ENCODE data around the gene COPA.
A peak's percentile ranks its signal among the peaks of the same experiment; 100 is the strongest.

COPA gene

GRCh38 chr1:160353223-160353622 lies 10.2 kb upstream of the COPA start:
- no peak for TF ChIP-seq CTCF (IDR thresholded peaks at IDR 0.05)
- Histone ChIP-seq H3K27me3 (no peaks in the 10 kb centered on the region), H3K27ac (no peak overlapping the region), H3K9me3 (no peaks in the 10 kb centered on the region), H3K36me3 (peaks cover 98% of the 10 kb centered on the region), H3K4me3 (ENCODE audit: low read depth in 1 of 2, low read length in 1 of 2) (no peak overlapping the region), H3K4me1 (ENCODE audit: control insufficient read depth in 1 of 2, insufficient read depth in 1 of 2, low read depth in 1 of 2, low read length in 1 of 2) (no peaks in the 10 kb centered on the region)

- TF ChIP-seq CTCF (IDR thresholded peaks at IDR 0.05), result no peak
- Histone ChIP-seq H3K4me3 (ENCODE audit: low read depth in 1 of 2, low read length in 1 of 2) (no peak overlapping the region), H3K4me1 (ENCODE audit: control insufficient read depth in 1 of 2, insufficient read depth in 1 of 2, low read depth in 1 of 2, low read length in 1 of 2) (peaks cover 5 to 6% of the 10 kb centered on the region in 2 experiments), H3K27me3 (no peaks in the 10 kb centered on the region), H3K27ac (no peak overlapping the region), H3K9me3 (no peaks in the 10 kb centered on the region), H3K36me3 (peaks cover 98% of the 10 kb centered on the region)
Observed at GRCh38 chr1:160352555-160352954, 9.5 kb upstream of the COPA start.

GRCh38 chr1:160351629-160352028 lies 8.6 kb upstream of the COPA start:
- no peak for TF ChIP-seq CTCF (IDR thresholded peaks at IDR 0.05)
- Histone ChIP-seq H3K27me3 (no peaks in the 10 kb centered on the region), H3K4me3 (ENCODE audit: low read depth in 1 of 2, low read length in 1 of 2) (no peak overlapping the region), H3K36me3 (peaks cover 89% of the 10 kb centered on the region), H3K9me3 (no peaks in the 10 kb centered on the region), H3K4me1 (ENCODE audit: control insufficient read depth in 1 of 2, insufficient read depth in 1 of 2, low read depth in 1 of 2, low read length in 1 of 2) (peaks cover 14 to 15% of the 10 kb centered on the region in 2 experiments), H3K27ac (no peak overlapping the region)

- no peaks in the 10 kb centered on the region for H3K27me3 ChIP-seq
- H3K27ac ChIP-seq, result peak overlapping the region; percentile 87
- no peak for TF ChIP-seq CTCF (IDR thresholded peaks at IDR 0.05)
- H3K4me3 ChIP-seq (ENCODE audit: low read depth in 1 of 2, low read length in 1 of 2), result peak overlapping the region; percentile 12 to 25
- H3K36me3 ChIP-seq, result peaks cover 55% of the 10 kb centered on the region
- peaks cover 51 to 52% of the 10 kb centered on the region in 2 experiments for H3K4me1 ChIP-seq (ENCODE audit: control insufficient read depth in 1 of 2, insufficient read depth in 1 of 2, low read depth in 1 of 2, low read length in 1 of 2)
- H3K9me3 ChIP-seq, result no peaks in the 10 kb centered on the region
Observed at GRCh38 chr1:160346958-160347357, 3.9 kb upstream of the COPA start.

GRCh38 chr1:160346463-160346862 lies 3.4 kb upstream of the COPA start:
- no peak for TF ChIP-seq CTCF (IDR thresholded peaks at IDR 0.05)
- Histone ChIP-seq H3K4me3 (ENCODE audit: low read depth in 1 of 2, low read length in 1 of 2) (peak overlapping the region; percentile 12 to 25), H3K36me3 (peaks cover 50% of the 10 kb centered on the region), H3K27ac (peak overlapping the region; percentile 87), H3K27me3 (no peaks in the 10 kb centered on the region), H3K4me1 (ENCODE audit: control insufficient read depth in 1 of 2, insufficient read depth in 1 of 2, low read depth in 1 of 2, low read length in 1 of 2) (peaks cover 54 to 57% of the 10 kb centered on the region in 2 experiments), H3K9me3 (no peaks in the 10 kb centered on the region)

GRCh38 chr1:160344936-160345335 lies 1.9 kb upstream of the COPA start:
- Histone ChIP-seq H3K4me3 (ENCODE audit: low read depth in 1 of 2, low read length in 1 of 2) (no peak overlapping the region), H3K27me3 (no peaks in the 10 kb centered on the region), H3K9me3 (no peaks in the 10 kb centered on the region), H3K4me1 (ENCODE audit: control insufficient read depth in 1 of 2, insufficient read depth in 1 of 2, low read depth in 1 of 2, low read length in 1 of 2) (peaks cover 54 to 65% of the 10 kb centered on the region in 2 experiments), H3K36me3 (peaks cover 36% of the 10 kb centered on the region), H3K27ac (no peak overlapping the region)
- TF ChIP-seq CTCF (IDR thresholded peaks at IDR 0.05), result no peak

Measured in neutrophil (primary cell).